Left ventricle myocardium inferior (tissue), 1 donor: ENCODE data around the gene RORB. TPM values are rescaled to one million over a fixed set of nuclear protein-coding genes. Genes with fewer than 3 reads are reported as not detected.

Experiments
- DNase-seq: peaks from one replicate; pipeline ENCODE4 v3.0.0-alpha.2; 2020
- H3K27ac ChIP-seq: fragments of 200-600 bp; replicated peaks from 2 replicates; pipeline ENCODE4 v1.8.0; 2021
- H3K27me3 ChIP-seq: fragments of 200-600 bp; 2 replicates; pipeline ENCODE4 v1.8.0; 2021; ENCODE audit warnings: low read depth
- H3K36me3 ChIP-seq: fragments of 200-600 bp; 2 replicates; pipeline ENCODE4 v1.8.0; 2021
- H3K4me1 ChIP-seq: fragments of 200-600 bp; 2 replicates; pipeline ENCODE4 v1.8.0; 2021
- H3K4me3 ChIP-seq: fragments of 200-600 bp; 2 replicates; pipeline ENCODE4 v1.8.0; 2021; ENCODE audit warnings: mild to moderate bottlenecking, moderate library complexity
- H3K9me3 ChIP-seq: fragments of 200-600 bp; replicated peaks from 2 replicates; pipeline ENCODE4 v1.8.0; 2021
- CTCF ChIP-seq: fragments of 200-600 bp; IDR thresholded peaks from 2 replicates; pipeline ENCODE4 v1.8.0; 2021; ENCODE audit warnings: antibody characterized with exemption, mild to moderate bottlenecking, borderline replicate concordance
- intact Hi-C: fragments of 100-400 bp; cut with micrococcal nuclease; formaldehyde crosslinking; loops from one replicate; pipeline ENCODE4 v1.11.0; 2022
- total RNA-seq: library from RNA; stranded (reverse); fragmentation: NEBNext Ultra II Directional; extraction: Animal tissue kit (Norgen Biotek cat#: 25700); gene quantifications from one replicate; pipeline ENCODE4 v1.2.1, GENCODE V29; 2021
- donor health status: DM: no; HTN: yes; CAD: no; lungs with severe emphysema.

The RORB gene
- total RNA-seq, 1 donor from 2014 or later: 1.2 TPM

GRCh38 chr9:74711341-74711740, 214.2 kb downstream of the RORB start:
- intact Hi-C loops: no loop called here
- H3K4me3 ChIP-seq: no peak overlapping the region

GRCh38 chr9:74718709-74719108, 221.6 kb downstream of the RORB start:
- intact Hi-C loops: no loop called here
- no peaks in the 10 kb centered on the region for H3K4me1 ChIP-seq
- no peaks in the 10 kb centered on the region for H3K36me3 ChIP-seq
- no peak for TF ChIP-seq CTCF
- H3K27ac ChIP-seq: no peak overlapping the region
- no peak for DNase-seq
- H3K27me3 ChIP-seq: no peaks in the 10 kb centered on the region
- no peaks in the 10 kb centered on the region for H3K9me3 ChIP-seq
- no peak overlapping the region for H3K4me3 ChIP-seq

More at GRCh38 chr9:74711341-74711740, 214.2 kb downstream of the RORB start:
- Histone ChIP-seq H3K27ac (no peak overlapping the region), H3K4me1 (no peaks in the 10 kb centered on the region), H3K36me3 (no peaks in the 10 kb centered on the region), H3K27me3 (no peaks in the 10 kb centered on the region), H3K9me3 (no peaks in the 10 kb centered on the region)
- TF ChIP-seq CTCF: no peak
- no peak for DNase-seq

GRCh38 chr9:74719306-74719705, 222.2 kb downstream of the RORB start:
- no peak for TF ChIP-seq CTCF
- Histone ChIP-seq H3K9me3 (no peaks in the 10 kb centered on the region), H3K27ac (no peak overlapping the region), H3K4me1 (no peaks in the 10 kb centered on the region), H3K36me3 (no peaks in the 10 kb centered on the region), H3K27me3 (peaks cover 2% of the 10 kb centered on the region), H3K4me3 (no peak overlapping the region)
- intact Hi-C loops: no loop called here
- DNase-seq: no peak

GRCh38 chr9:74721696-74722660, 224.8 kb downstream of the RORB start:
- Histone ChIP-seq H3K4me3 (no peak overlapping the region), H3K9me3 (no peaks in the 10 kb centered on the region), H3K4me1 (no peaks in the 10 kb centered on the region), H3K27me3 (peaks cover 3% of the 10 kb centered on the region), H3K36me3 (no peaks in the 10 kb centered on the region), H3K27ac (no peak overlapping the region)
- DNase-seq: no peak
- intact Hi-C loops: no loop called here
- no peak for TF ChIP-seq CTCF

- peaks cover 3% of the 10 kb centered on the region for H3K27me3 ChIP-seq
- H3K27ac ChIP-seq: no peak overlapping the region
- no peaks in the 10 kb centered on the region for H3K36me3 ChIP-seq
- no peak for DNase-seq
- intact Hi-C loops: no loop called here
- H3K9me3 ChIP-seq: no peaks in the 10 kb centered on the region
- no peak overlapping the region for H3K4me3 ChIP-seq
- no peaks in the 10 kb centered on the region for H3K4me1 ChIP-seq
- no peak for TF ChIP-seq CTCF
These were observed 227.2 kb downstream of the RORB start for GRCh38 chr9:74724317-74724716.
